Caki2 (cell line): ENCODE measurements around the gene RNASEH2B. TPM values are rescaled to one million over a fixed set of nuclear protein-coding genes. Genes with fewer than 3 reads are reported as not detected.

Source experiments
- DNase-seq: peaks from one replicate; pipeline ENCODE4 v3.0.0-alpha.2; 2015; ENCODE audit warnings: low read depth
- in situ Hi-C: cut with HindIII; loops from 2 replicates; pipeline ENCODE4 v1.10.0; 2016; ENCODE audit warnings: low sequenced_read_pairs, low pct_unique_long_range_greater_than_20kb, mixed read lengths
- total RNA-seq: library from RNA; depleted of rRNA; stranded (reverse); fragments of >200 nt; shearing (Covaris generic); gene quantifications from 2 replicates; pipeline ENCODE4 v1.2.3, GENCODE V29; 2014; ENCODE audit warnings: low replicate concordance; rRNA removed

The RNASEH2B gene
- total RNA-seq, 1 experiment from 2014 or later = 53.0 TPM

GRCh38 chr13:51004918-51005460 is 95.4 kb downstream of the RNASEH2B start:
- in situ Hi-C loops = no loop called here
- DNase-seq = no peak

- in situ Hi-C loops = no loop called here
- DNase-seq = no peak
Observed at GRCh38 chr13:51005566-51005965, 96.0 kb downstream of the RNASEH2B start.

Other genes starting within 250 kb of the RNASEH2B start
- not detected in 2 replicates for gene DLEU7, start 66.1 kb upstream of the RNASEH2B start, total RNA-seq
- gene C13orf42, start 201.5 kb downstream of the RNASEH2B start, total RNA-seq = not detected in 2 replicates